Activated CD4-positive, alpha-beta T cell treated with anti-CD3 and anti-CD28 coated beads, Interleukin-2, amount 50 U/mL, for 48 hours (primary cell): ENCODE results near the gene SAMD10.
A peak's percentile ranks its signal among the peaks of the same experiment; 100 is the strongest.
"Not testable (repeated sequence)": the region's sequence is repeated elsewhere in the genome, so short reads cannot be mapped to it uniquely, and the experiment has no call there.

ENCODE experiments used
- DNase-seq, 2 experiments: peaks; one replicate each; pipeline ENCODE4 v3.0.0-alpha.2; 2020

Gene SAMD10

DNA sequence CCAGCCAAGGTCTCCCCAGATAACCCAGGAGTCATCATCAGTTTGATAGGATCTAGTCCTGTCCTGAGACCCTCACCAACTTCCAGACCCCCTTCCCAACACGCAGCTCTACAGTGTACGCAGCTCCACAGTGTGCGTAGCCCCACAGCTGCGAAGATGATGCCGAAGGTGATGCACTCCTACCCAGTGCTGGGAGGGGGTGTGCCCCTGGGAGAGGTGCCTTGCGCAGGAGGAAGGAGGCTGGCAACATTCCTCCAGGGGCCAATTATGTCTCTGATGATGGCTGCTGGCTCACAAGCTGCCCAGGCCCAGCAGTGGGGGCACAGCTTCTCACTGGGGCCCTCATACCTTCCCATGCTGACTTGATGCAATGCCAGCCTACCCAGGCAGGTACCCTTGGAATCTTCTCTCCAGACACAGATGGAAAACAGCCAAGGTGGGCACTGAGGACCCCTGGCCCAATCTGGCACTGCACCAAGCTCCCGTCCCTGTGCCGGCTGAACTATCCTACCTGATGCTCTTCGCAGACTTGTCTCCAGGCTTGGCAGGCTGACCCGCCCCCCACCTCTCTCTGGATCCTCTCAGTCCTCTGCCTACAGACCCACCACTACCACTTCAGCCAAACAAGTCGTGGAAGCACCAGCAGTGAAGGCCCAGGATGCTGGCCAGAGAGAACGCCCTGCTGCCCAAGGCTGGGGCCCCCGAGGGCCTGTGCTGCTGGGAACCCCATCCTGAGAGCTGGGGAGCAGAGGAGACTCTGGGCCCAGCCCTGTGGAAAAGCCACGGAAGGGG lies 11.1 kb downstream of the SAMD10 start:
- no peak for DNase-seq

DNA sequence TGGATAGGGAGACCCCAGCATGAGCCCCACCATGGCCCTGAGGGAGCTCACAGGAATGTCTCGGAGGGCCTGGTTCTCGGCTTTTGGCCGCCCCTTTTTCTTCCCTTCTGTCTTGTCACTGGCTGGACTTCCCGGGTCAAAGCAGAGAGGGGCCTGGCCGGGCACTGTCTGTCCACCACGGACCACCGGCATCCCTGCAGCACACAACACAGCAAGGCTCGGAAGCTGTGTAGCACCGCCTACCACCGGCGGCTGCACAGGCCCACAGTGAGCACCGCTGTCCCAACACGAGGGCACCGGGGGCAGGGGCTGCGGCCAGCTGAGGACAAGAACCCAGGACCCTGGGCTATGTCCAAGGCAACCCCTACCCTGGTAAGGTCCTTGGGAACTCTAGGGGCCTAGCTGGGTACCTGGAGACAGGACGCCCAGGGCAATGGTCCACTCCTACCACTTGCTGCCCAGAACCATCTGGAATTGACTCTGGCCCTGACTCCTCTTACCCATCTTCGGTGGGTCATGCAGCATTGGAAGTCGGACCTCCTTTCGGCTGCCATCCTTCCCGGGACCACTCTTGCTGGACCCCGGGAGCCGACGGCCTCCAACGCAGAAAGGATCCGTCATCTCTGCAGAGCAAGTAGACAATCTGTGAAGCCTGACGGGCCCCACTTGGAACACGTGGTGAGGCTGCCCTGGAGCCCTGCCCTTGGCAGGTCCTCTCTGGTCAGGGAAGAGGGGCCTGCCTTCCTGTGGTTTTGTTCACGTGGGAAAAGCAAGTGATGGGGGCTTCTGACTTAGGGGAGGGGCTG lies 11.9 kb downstream of the SAMD10 start:
- no peak for DNase-seq

GRCh38 chr20:63966944-63967322 lies 12.5 kb downstream of the SAMD10 start:
- no peak for DNase-seq

DNA sequence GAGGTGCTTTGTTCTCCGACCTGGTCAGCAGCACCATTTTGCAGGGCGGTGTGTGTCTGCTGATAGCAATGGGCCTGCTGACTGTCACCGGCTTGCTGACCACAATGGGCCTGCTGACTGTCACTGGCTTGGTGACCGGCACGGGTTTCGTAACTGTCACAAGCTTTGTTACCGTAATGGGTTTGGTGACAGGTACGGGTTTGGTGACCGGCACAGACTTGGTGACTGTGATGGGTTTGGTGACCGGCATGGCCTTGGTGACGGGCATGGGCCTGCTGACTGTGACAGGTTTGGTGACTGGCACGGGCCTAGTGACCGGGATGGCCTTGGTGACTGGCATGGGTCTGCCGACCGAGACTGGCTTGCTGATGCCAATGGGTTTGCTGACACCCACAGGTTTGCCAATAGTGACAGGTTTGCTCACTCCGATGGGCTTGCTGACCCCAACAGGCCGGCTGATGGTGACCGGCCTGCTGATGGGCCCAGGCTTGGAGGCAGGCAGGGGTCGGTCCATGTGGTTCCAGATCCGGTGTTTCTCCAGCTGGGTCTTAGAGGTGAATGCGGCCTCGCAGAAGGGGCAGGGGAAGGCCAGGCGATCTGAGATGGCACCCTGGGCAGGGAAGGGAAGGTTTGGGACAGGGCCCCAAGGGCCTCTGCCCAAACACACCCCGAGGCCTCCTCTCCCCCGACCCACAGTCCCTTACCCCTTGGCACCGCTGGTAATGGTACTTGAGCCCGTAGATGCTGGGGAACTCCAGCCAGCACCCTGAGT lies 13.1 kb downstream of the SAMD10 start:
- DNase-seq, result no peak

GRCh38 chr20:63964412-63964811 lies 15.0 kb downstream of the SAMD10 start:
- no peak for DNase-seq

GRCh38 chr20:63963784-63964301 lies 15.6 kb downstream of the SAMD10 start:
- no peak for DNase-seq

DNA sequence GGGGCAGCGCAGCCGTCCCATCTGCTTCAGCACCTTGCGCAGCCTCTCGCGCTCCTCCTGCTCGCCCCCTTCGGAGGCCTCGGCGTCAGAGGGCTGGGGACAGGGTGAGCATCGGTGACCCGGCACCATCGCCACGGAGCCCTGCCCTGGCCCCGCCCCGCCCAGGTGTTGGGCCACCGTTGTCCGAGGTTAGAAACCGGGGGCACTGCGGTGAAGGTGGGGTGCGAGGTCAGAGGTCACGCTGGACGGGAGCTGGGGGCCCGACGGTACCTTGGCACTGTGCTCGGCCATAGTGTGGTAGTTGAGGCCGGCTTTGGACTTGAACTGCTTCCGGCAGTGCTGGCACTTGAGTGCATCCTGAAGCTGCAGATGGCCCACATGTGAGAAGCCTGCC lies 16.1 kb downstream of the SAMD10 start:
- DNase-seq, result no peak

- DNase-seq, result no peak
These were observed 16.8 kb downstream of the SAMD10 start for GRCh38 chr20:63962426-63963347.

GRCh38 chr20:63961664-63962425 lies 17.6 kb downstream of the SAMD10 start:
- DNase-seq, result no peak

- DNase-seq, result not testable (repeated sequence)
These were observed 18.5 kb downstream of the SAMD10 start for GRCh38 chr20:63960654-63961621.

DNA sequence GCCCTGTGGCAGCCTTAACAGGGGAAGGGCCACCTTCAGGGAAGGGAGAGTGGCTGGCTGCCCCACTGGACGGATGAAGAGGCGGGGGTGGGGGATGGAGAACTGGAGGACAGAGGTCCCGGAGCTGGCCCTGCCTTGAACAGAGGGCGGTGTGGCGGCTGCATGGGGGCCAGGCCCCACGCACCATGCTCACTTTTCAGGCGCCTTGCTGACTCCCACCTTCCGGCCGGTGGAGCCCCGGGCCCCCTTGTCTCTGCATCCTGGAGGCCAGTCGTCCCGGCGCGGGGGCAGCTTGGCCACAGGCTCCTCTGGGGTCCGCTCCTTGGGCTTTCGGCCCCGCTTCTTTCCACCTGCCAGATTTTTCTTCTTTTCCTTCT lies 19.8 kb downstream of the SAMD10 start:
- DNase-seq, result no peak

DNA sequence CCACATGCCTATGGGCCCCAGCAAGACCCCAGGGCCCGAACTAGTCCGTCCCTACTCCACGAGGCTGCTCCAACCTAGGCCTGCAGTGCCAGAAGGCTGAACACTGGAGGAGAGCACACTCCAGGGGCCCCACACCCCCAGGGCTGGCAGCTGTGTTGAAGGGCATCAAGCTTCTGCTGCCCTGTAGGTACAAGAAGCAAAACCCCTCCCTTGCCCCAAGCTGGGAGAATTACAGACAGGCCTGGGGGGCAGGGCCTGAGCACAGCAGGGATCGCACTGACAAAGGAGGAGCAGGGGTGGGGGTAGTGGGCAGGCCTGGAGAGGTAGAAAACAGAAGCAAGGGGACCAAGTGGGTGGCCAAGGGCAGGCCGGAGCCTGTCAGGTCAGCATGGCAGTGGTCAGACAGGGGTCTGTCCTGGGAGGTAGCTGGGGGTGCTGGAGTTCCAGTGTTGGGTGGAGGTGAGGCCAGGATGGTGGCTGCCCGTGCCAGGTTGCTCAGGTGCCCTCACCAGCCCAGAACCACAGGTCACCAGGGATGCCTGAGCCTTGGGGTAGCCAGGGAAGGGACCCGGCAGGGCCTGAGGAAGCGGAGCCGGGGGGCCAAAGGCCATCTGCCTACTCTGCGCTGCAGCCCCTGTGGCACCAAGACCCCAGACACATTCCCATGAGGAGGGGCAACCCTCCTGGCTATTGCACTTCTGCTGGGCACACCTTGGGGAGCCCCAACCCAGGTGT lies 20.3 kb downstream of the SAMD10 start:
- no peak for DNase-seq

DNA sequence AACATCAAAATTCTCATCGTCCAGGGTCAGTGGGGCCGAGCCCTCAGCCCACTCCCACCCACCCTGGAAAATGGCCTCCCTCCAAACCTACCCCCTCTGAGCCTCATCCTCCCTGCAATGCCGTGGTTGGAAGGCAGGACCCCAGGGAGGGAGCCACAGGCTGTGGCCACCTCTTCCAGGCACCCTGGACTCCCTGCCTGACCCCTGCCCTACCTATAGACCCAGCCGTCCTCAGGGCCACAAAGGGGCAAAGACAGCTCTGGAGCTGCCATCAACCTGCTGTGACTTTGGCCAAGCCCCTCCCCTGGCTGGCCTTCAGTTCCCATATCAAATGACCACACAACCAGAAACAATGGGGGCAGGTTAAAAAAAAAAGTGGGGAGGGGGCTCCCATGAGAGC lies 21.0 kb downstream of the SAMD10 start:
- DNase-seq, result no peak

GRCh38 chr20:63957690-63958441 lies 21.6 kb downstream of the SAMD10 start:
- DNase-seq, result peak; percentile 66 to 72

GRCh38 chr20:63957004-63957689 lies 22.3 kb downstream of the SAMD10 start:
- DNase-seq, result peak; percentile 74 to 80

- DNase-seq, result no peak
These were observed 22.8 kb downstream of the SAMD10 start for GRCh38 chr20:63956664-63957003.

- DNase-seq, result peak; percentile 88 to 90
These were observed 23.4 kb downstream of the SAMD10 start, which contains the start of gene UCKL1 for GRCh38 chr20:63955827-63956663. Gene UCKL1, minus strand, starts transcription at chr20:63956416. Its CDS starts 44 bp downstream, at chr20:63956372.
